ENCODE data around the gene DLG2. TPM values are rescaled to one million over a fixed set of nuclear protein-coding genes. Genes with fewer than 3 reads are reported as not detected.

The DLG2 gene
- total and polyA plus RNA-seq, 9 of the 15 experiments (the other 6 are each of a cell fraction or from before 2014, with no cell fraction given), result 0.52 to 1.6 (median 0.95) TPM

DNA sequence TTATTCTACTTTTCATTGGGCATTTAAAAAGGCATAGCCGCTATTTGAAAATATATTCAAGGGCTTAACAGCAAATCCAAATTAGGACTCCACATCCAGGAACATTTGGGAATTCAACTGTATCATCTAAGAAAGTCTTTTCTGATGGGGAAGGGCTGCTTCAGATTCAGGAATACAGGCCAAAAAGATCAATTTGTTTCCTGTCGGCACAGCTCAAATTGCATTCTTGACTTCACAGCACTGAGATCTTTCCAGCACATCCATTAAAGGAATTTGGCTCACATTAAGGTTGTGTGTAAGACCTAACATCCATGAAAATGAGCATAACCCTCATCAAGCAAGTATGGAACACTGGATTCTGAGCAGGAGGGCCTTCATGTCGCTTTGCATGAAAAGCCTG, 1171.5 kb downstream of the DLG2 start:
- no peaks in the 10 kb centered on the region for H3K27me3 ChIP-seq (ENCODE audit: control insufficient read depth in 2 of 2, insufficient read depth in 2 of 2, low read length in 2 of 2)
- H3K9ac ChIP-seq (ENCODE audit: insufficient read depth in 1 of 2, low read depth in 2 of 2, low read length in 2 of 2), result no peak overlapping the region
- no peaks in the 10 kb centered on the region for H3K4me1 ChIP-seq (replicated peaks in 1 of 2; ENCODE audit: control insufficient read depth in 2 of 2, insufficient read depth in 2 of 2, low read length in 2 of 2)
- BruUV-seq (replicated peaks), result no TSS peak
- ChIA-PET CTCF (ENCODE audit: low intra/inter-chr PET ratio) (no interaction called here), POLR2A (no interaction called here)
- TF ChIP-seq ZNF778 (CRISPR knock-in tag; IDR thresholded peaks at IDR 0.05) (no peak), ZNF140 (CRISPR knock-in tag; IDR thresholded peaks at IDR 0.05) (no peak), HMBOX1 (IDR thresholded peaks at IDR 0.05) (no peak), XRCC5 (IDR thresholded peaks at IDR 0.05; ENCODE audit: low read depth, low read length) (no peak), MXD1 (CRISPR knock-in tag; IDR thresholded peaks at IDR 0.05; ENCODE audit: borderline replicate concordance, poor library complexity, severe bottlenecking) (no peak), HNRNPK (IDR thresholded peaks at IDR 0.05; ENCODE audit: low read depth, low read length, poor library complexity, severe bottlenecking) (no peak)
- TF ChIP-seq, protein P1, sequence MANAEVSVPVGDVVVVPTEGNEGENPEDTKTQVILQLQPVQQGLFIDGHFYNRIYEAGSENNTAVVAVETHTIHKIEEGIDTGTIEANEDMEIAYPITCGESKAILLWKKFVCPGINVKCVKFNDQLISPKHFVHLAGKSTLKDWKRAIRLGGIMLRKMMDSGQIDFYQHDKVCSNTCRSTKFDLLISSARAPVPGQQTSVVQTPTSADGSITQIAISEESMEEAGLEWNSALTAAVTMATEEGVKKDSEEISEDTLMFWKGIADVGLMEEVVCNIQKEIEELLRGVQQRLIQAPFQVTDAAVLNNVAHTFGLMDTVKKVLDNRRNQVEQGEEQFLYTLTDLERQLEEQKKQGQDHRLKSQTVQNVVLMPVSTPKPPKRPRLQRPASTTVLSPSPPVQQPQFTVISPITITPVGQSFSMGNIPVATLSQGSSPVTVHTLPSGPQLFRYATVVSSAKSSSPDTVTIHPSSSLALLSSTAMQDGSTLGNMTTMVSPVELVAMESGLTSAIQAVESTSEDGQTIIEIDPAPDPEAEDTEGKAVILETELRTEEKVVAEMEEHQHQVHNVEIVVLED (CRISPR knock-in tag; IDR thresholded peaks at IDR 0.05), result no peak
- DNase-seq (ENCODE audit: extremely low read depth in 1 of 4, low spot score in 3 of 4), result no peak
- ATAC-seq, result no peak
- H3K36me3 ChIP-seq (ENCODE audit: control insufficient read depth, insufficient read depth, low read length), result no peaks in the 10 kb centered on the region
- no peaks in the 10 kb centered on the region for H4K20me1 ChIP-seq (replicated peaks; ENCODE audit: control insufficient read depth, insufficient read depth, low read length)
- FAIRE-seq, result no peak
- in situ Hi-C loops (cut with MboI) (no loop called here), intact Hi-C loops (cut with micrococcal nuclease) (no loop called here)
- no peaks in the 10 kb centered on the region for H3K79me2 ChIP-seq (ENCODE audit: control insufficient read depth, insufficient read depth, low read length)
- H3K4me2 ChIP-seq (ENCODE audit: insufficient read depth, low read length), result no peak overlapping the region
- no peak overlapping the region for H3K4me3 ChIP-seq
- H3K27ac ChIP-seq (ENCODE audit: extremely low read depth, low read depth, low read length), result no peak overlapping the region
- no peak overlapping the region for H2AFZ ChIP-seq (ENCODE audit: low read depth, low read length)
- 0% methylated on average over 3 of the region's 3 CpGs for WGBS (ENCODE audit: insufficient coverage, low coverage, missing lambda C conversion rate)
- no peaks in the 10 kb centered on the region for H3K9me3 ChIP-seq (replicated peaks; ENCODE audit: control insufficient read depth, insufficient read depth, low read depth, low read length)
- H3K9me1 ChIP-seq (ENCODE audit: control insufficient read depth, insufficient read depth, low read length), result no peaks in the 10 kb centered on the region

All from K562 (cell line).